GM18861 (cell line): ENCODE data around the gene CACNA1I.
"Not testable (repeated sequence)": the region's sequence is repeated elsewhere in the genome, so short reads cannot be mapped to it uniquely, and the experiment has no call there.

ENCODE experiments used
- ATAC-seq: cut with Tn5 transposase; IDR thresholded peaks from one replicate; pipeline ENCODE4 v1.9.1; 2021; ENCODE audit not compliant: unreplicated experiment

Gene CACNA1I

GRCh38 chr22:39731481-39731880, 160.9 kb downstream of the CACNA1I start:
- no peak for ATAC-seq

GRCh38 chr22:39731881-39732555, 161.5 kb downstream of the CACNA1I start:
- no peak for ATAC-seq

GRCh38 chr22:39732625-39733024, 162.1 kb downstream of the CACNA1I start:
- ATAC-seq = no peak

DNA sequence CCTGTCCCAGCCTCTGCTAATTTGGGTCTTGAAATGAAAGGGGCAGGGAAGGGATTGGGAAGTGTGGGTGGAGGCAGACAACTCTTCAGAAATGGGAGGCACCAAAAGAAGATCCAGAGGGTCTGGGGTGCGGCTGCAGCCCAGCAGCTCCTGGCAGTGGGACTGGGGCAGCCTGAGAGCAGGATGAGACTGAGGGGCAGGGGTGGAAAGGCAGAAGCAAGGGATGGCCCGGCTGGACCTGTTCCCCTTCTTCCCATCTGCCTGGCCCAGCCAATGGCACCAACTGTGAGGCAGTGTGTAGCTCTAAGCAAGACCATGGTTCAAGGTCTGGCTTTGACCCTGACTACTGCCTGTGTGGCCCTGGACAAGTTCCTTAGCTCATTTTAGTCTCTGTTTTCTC, 162.6 kb downstream of the CACNA1I start:
- no peak for ATAC-seq

DNA sequence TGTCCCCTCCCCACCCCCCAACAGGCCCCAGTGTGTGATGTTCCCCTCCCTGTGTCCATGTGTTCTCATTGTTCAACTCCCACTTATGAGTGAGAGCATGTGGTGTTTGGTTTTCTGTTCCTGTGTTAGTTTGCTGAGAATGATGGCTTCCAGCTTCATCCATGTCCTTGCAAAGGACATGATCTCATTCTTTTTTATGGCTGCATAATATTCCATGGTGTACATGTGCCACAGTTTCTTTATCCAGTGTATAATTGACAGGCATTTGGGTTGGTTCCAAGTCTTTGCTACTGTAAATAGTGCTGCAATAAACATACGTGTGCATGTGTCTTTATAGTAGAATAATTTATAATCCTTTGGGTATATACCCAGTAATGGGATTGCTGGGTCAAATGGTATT, 163.5 kb downstream of the CACNA1I start:
- not testable (repeated sequence) for ATAC-seq

GRCh38 chr22:39734866-39735265, 164.3 kb downstream of the CACNA1I start:
- ATAC-seq = no peak

DNA sequence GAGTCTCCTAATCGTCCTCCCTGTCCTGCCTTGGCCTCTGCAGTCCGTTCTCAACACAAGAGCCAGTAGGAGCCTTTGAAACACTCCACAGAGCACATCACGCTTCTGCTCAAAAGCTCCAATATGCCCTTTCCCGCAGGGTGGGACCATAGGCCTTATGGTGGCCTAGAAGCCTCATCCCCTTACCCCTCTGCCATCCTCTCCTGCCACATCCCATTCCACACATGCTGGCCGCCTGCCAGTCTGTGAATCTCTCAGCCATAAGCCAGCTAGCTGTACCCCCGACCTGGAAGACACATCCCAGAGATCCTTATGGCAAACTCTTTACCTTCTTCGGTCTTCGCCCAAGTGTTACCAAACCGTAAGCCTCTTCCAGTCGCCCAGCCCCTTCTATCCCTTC, 165.2 kb downstream of the CACNA1I start:
- no peak for ATAC-seq

- no peak for ATAC-seq
These were observed 168.2 kb downstream of the CACNA1I start for GRCh38 chr22:39738746-39739145.
